GM21423 (cell line): ENCODE results near the gene FHL3.
"Not testable (repeated sequence)": the region's sequence is repeated elsewhere in the genome, so short reads cannot be mapped to it uniquely, and the experiment has no call there.

Source experiments
- ATAC-seq: cut with Tn5 transposase; IDR thresholded peaks from one replicate; pipeline ENCODE4 v1.9.1; 2021; ENCODE audit warnings: mild to moderate bottlenecking, moderate library complexity; ENCODE audit not compliant: unreplicated experiment

Gene FHL3

GRCh38 chr1:38037221-38037939 lies 32.1 kb upstream of the FHL3 start:
- ATAC-seq, result no peak

- no peak for ATAC-seq
These were observed 29.6 kb upstream of the FHL3 start for GRCh38 chr1:38034871-38035270.

DNA sequence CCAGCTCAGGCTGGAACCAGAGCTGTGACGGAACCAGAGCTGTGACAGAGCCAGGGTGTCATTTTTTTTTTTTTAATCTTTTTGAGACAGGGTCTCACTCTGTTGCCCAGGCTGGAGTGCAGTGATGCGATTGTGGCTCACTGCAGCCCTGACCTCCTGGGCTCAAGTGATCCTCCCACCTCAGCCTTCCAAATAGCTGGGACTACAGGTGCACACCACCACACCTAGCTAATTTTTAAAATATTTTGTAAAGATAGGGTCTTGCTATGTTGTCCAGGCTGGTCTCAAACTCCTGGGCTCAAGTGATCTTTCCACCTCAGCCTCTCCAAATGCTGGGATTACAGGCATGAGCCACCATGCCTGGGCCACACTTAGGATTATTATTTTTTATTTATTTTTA lies 27.7 kb upstream of the FHL3 start:
- ATAC-seq, result not testable (repeated sequence)

GRCh38 chr1:38031513-38031866 lies 26.2 kb upstream of the FHL3 start:
- ATAC-seq, result no peak

- no peak for ATAC-seq
These were observed 25.5 kb upstream of the FHL3 start for GRCh38 chr1:38030596-38031512.

DNA sequence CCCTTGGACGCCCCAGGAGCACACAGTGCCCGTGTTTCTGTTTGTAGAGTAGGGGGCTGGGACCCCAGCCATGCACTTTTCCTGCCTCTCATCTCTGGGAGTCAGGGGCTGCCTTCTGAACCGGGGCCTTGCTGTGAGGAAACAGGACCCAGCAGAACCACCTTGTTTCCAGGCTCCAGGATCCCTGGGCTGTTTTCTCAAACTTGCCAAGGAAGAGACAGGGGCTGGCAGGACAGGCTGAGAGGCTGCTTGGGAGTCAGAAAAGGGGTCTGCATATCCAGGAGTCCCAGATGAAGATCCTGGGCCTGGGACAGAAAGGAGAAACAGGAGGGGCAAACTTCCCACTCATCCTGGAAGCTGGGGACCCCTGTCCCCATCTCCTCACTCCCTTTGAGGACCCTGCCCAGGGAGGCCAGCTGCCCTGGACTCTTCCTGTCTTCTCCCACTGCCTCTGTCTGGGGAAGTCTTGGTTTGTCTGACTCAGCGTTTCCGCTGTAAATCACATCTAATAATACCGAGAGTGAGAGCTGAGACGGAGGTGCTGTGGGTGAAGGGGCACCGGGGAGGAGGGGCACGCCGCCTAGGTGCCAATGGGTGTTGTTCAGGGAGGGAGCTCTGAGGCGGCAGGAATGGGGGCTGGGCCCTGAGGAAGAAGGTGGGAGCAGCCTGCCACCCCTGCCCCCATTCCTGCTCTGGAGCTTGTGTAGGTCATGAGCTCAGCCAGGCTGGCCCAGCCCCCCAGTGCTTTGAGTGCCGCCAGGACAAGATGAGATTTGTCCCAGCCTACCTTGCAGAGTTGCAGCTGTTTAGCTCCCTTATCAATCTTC lies 24.6 kb upstream of the FHL3 start:
- peak; percentile 42 for ATAC-seq

DNA sequence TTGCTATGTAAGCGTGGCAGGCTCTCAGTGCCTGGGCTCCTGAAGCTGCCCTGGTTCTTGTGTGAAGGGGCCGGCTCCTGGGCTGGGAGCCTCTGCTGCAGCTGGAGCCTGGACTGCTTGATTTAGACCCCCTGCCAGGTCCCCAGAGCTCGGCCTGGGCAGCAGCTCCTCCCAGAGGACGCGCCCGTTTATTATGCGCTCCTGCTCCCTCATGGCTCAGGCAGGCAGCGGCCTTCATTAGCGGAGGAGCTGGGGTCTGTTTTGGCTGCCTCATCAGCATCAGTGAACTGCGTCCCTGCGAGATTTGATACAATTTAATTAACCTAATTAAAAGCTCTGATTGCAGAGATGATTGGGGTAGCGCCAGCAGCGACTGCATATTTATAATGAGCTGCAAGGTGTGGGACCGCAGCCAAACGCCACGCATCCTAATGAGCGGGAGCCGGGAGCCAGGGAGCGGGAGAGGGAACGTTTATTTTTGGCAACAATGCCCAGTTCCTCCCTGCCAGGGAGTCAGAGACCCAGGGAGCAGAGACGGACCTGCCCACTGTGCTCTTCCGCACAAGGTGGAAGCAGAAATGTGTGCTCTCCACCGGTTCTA lies 23.9 kb upstream of the FHL3 start:
- no peak for ATAC-seq

DNA sequence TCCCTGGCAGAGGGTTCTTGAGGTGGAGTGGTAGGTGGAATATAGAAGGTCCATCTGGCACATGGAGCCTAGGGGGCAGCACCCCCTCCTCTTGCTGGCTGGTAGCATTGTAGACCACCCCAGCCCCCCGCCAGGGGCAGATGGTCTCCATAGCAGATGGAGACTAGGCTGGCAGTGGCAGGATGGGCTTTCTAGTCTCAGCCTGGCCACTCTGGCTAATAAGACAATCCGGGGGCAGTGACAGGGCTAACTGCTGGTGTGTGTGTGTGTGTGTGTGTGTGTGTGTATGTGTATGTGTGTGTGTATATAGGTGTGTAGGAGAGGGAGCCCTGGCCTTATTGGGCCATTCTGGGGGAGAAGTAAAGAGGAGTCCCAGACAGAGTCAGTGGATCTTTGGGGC lies 23.4 kb upstream of the FHL3 start:
- no peak for ATAC-seq

GRCh38 chr1:38028105-38028591 lies 22.8 kb upstream of the FHL3 start:
- ATAC-seq, result peak; percentile 67

DNA sequence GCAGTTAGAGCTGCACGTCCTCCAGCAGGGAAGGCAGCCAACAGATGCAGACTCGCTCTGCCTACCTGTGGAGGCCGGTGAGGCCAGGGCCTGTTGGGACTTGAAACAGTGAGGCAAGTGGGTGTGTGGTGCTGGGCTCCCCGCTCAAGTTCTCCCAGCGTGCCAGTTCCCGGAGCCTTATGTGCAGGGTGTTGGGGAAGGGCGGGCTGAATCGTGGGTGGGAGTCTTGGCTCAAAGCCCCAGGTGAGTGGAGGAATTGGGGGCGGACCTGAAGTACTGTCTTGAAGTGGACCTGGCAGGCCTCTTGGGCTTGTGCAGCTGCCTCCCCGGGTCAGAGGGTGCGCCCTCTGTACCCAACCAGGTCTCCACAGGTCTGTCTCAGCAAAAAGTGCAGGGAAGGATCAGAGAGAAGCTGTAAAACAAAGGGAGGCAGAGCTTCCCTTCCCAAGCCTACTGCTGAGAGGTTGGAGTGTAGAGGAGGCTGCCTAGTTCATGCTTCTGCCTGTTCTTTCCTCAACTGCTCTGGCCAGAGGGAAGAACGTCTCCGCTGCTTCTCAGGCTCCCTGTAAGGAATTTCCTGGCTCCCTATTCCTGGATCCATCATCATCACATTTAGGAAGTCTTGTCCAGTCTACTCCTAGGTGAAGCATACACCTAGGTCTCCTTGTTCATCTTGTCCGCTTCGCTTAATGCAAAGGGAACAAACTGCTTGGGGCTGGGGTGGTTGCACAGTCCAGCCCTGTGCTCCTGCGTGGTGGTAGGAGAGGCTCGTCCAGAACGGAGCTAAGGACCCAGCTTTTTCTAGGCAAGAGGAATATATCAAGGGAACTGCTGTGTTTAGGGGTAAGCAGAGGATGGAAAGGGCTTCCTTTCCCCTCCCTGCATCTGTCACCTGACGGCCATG lies 22.1 kb upstream of the FHL3 start:
- no peak for ATAC-seq

- ATAC-seq, result no peak
These were observed 21.4 kb upstream of the FHL3 start for GRCh38 chr1:38026592-38027200.

DNA sequence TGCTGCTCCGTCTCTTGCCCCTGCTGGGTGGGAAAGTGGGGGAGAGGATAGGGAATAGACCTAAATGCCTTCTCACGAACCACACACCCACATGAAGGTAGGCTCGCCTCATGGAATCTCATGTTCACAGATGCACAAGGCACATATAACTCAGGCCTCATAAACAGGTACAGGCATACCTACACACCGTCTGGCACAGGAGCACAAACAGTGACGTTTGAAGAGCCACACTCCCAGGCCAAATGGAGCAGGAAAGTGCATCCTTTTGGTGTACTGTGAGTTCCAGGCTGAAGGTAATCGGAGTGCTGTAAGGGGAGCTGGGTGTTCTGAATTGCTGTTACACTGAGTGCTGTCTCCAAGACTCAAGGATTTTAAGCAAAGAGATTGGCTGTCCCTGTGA lies 20.4 kb upstream of the FHL3 start:
- no peak for ATAC-seq

DNA sequence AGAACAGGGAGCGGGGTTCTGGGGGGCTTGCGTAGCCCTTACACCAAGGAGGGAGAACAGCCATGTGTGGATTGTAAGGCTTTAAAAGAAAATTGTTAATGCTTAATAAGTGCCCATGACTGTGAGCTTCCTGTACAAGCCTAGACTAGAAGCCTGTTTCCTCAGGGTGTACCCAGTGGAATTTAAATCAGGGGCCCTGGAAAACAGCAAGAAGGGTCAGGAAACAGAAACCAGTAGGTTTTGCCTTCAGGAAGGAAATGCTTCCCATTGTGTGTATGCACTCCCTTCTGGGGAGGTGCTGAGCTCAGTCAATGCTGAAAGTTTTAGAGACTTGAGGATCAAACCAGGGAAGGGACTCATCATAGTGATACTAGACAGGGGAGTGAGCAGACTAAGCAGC lies 19.9 kb upstream of the FHL3 start:
- no peak for ATAC-seq

DNA sequence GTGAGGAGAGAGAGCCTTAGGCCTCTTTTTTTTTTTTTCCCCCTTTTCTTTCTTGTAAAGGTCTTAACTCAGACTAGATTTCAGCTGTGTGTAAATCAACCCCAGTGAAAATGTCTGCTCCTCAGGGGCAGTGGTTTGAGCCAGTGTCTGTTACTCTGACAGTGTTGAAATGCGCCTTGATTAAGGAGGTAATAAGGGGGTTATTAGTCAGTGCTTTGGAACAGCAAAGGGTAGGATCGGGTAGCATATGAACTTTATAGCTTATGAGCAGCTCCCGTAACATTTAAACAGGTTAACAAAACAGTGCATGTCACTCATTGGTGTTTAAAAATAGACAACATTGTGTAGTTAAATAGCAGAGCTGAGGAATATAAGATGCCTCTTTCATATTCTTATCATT lies 17.5 kb upstream of the FHL3 start:
- no peak for ATAC-seq

DNA sequence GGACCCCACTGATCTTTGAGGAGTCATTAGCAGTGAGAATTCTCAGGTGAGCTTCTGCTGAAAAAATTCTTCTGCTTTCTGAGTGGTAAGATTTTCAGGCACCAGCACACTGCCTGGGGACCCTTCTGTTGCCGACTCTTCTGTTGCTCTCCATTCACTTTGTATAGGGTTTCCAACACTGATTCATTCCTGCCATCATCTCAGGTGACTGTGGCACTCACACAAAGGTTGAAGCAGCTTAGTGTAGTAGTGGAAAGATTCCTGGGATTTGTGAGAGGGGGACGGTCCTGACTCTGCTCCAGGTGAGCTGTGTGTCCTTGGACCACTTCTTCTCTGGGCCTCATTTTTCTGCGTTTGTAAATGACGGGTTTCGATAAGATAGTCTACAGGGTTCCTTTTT lies 16.7 kb upstream of the FHL3 start:
- no peak for ATAC-seq

DNA sequence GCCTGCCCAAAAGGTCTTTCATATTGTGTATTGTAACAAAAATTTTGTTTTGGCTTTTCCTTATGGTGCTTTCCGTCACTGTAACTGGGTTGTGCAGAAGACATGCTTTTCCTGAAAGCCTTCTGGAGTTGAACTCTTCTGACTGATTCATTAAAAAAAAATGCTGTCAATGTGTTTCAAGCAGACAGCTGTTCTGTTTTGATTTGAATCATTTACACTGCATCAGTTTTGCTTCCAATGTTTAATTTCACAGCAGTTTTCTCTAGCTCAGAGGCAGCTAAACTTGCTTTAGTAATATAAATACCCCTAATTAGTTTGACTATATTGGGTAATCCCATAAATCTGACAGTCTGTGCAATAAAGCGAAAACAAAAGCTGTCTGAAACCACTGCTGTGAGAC lies 15.1 kb upstream of the FHL3 start:
- no peak for ATAC-seq

- ATAC-seq, result no peak
These were observed 13.6 kb upstream of the FHL3 start for GRCh38 chr1:38018864-38019343.

GRCh38 chr1:38015978-38016725 lies 10.8 kb upstream of the FHL3 start:
- no peak for ATAC-seq
